ENCODE data around the gene CASR.

- TF ChIP-seq CTCF (IDR thresholded peaks at IDR 0.05) (no peak), POLR2AphosphoS5 (IDR thresholded peaks at IDR 0.05) (no peak), EP300 (IDR thresholded peaks at IDR 0.05) (no peak)
Observed at GRCh38 chr3:122273498-122273897, 90.0 kb downstream of the CASR start.

Data from gastroesophageal sphincter (tissue), 3 donors.